Heart right ventricle (tissue), 16 donors: ENCODE data around the gene C1QTNF9. TPM values are rescaled to one million over a fixed set of nuclear protein-coding genes. Genes with fewer than 3 reads are reported as not detected.

Experiments
- ATAC-seq, 8 donors: fragments of 200-7000 bp; cut with Tn5 transposase; one replicate each; pipeline ENCODE4 v1.9.1; 2020; ENCODE audit warnings: mild to moderate bottlenecking in 8 of 8, moderate library complexity in 8 of 8, moderate number of reproducible peaks in 1 of 8
- DNase-seq, 2 donors: peaks; one replicate each; pipeline ENCODE4 v3.0.0-alpha.2; 2020
- H3K27ac ChIP-seq, 10 donors: fragments of 200-600 bp; sonication (generic) in 2 of 10; one replicate each; pipeline versions ENCODE4 v1.5.0 to v1.8.0; 2020 to 2022; ENCODE audit warnings: mild to moderate bottlenecking in 3 of 10
- H3K27me3 ChIP-seq, 7 donors: fragments of 200-600 bp; one replicate each; pipeline ENCODE4 v1.8.0; 2021 to 2022; ENCODE audit warnings: mild to moderate bottlenecking in 2 of 7
- H3K36me3 ChIP-seq, 9 donors: fragments of 200-600 bp; sonication (generic) in 1 of 9; one replicate each; pipeline versions ENCODE4 v1.5.0 to v1.8.0; 2020 to 2022; ENCODE audit warnings: mild to moderate bottlenecking in 2 of 9
- H3K4me1 ChIP-seq, 9 donors: fragments of 200-600 bp; sonication (generic) in 1 of 9; one replicate each; pipeline versions ENCODE4 v1.5.0 to v1.8.0; 2020 to 2022; ENCODE audit warnings: mild to moderate bottlenecking in 4 of 9
- H3K4me3 ChIP-seq, 10 donors: fragments of 200-600 bp; sonication (generic) in 2 of 10; one replicate each; pipeline versions ENCODE4 v1.5.0 to v1.8.0; 2020 to 2022; ENCODE audit warnings: mild to moderate bottlenecking in 7 of 10, moderate library complexity in 2 of 10
- H3K9me3 ChIP-seq, 11 donors: fragments of 200-600 bp in 10 of 11; sonication (generic) in 2 of 11; one replicate each; pipeline versions ENCODE4 v1.5.0 to v1.8.0; 2013 to 2022; ENCODE audit warnings: mild to moderate bottlenecking in 2 of 11, control low read depth in 1 of 11, moderate library complexity in 1 of 11
- WGBS, 2 donors: extraction: QIAGEN DNeasy Blood & Tissue Kit; methylation state at CpG; one replicate each; pipeline ENCODE4 v1.1.7; 2013; ENCODE audit warnings: inconsistent platforms in 1 of 2; 5-methylcytosine and 5-hydroxymethylcytosine counted together
- intact Hi-C, 10 donors: fragments of 100-400 bp; cut with DNase I; formaldehyde crosslinking; loops; one replicate each; pipeline versions ENCODE4 v1.11.1 to v1.14.2; 2022
- polyA plus RNA-seq, 2 donors: library from polyadenylated mRNA; stranded (reverse); fragments of 200-250 nt; gene quantifications; one replicate each; pipeline ENCODE4 v1.2.3, GENCODE V29; 2013
- total RNA-seq, 10 donors: library from RNA; stranded (reverse); fragmentation: NEBNext Ultra II Directional in 3 of 10; extraction: Animal tissue kit (Norgen Biotek cat#: 25700) in 3 of 10; gene quantifications; one replicate each; pipeline versions ENCODE4 v1.2.1 to v1.2.4, GENCODE V29; 2021 to 2023
- TF ChIP-seq, protein P1 (sequence below), 9 donors: fragments of 200-600 bp; sonication (generic) in 2 of 9; IDR thresholded peaks; one replicate each; pipeline versions ENCODE4 v1.5.0 to v1.8.0; 2021 to 2022; ENCODE audit warnings: antibody characterized with exemption in 9 of 9, mild to moderate bottlenecking in 5 of 9, moderate library complexity in 1 of 9
- donor health status: Arrhythmogenic right ventricular cardiomyopathy.
- donor health status: ischemic (EF 13 %, LVEDD 7.1; RV severe dilation, severe dysfunction).
- donor health status: healthy with polysubstance abuse.
- donor health status: DM: no; HTN: yes; CAD: no.
- donor health status: DM: no; HTN: no; CAD: no.
- donor health status: ischemic (EF 25% LVEDD 6.9; RV normal size, moderate dysfunction).
- donor health status: ischemic (EF 25% LVEDD 5.7; RV mildly dilated, moderate dysfunction).
- donor health status: healthy.
- donor health status: DM: yes; HTN: yes; CAD: no.
- donor health status: Ischemic cardiomyopathy.
- donor health status: ischemic (EF 35%, LVEDD 5.7; RV mildly dilated, moderate dysfunction).
- donor health status: nonischemic (EF 11% LVEDD 7.7; RV severe dilation, severe dysfunction).
- donor health status: DM: yes; HTN: yes; CAD: no.
- donor health status: PGD.
- donor health status: ischemic (EF 29% LVEDD 5.4; RV normal size, mild dysfunction).
- donor health status: nonischemic (EF 23%, LVEDD 6.1; RV moderate dilation, normal function).

The C1QTNF9 gene
- total and polyA plus RNA-seq, 12 donors, result 0.30 to 7.2 (median 3.4) TPM

DNA sequence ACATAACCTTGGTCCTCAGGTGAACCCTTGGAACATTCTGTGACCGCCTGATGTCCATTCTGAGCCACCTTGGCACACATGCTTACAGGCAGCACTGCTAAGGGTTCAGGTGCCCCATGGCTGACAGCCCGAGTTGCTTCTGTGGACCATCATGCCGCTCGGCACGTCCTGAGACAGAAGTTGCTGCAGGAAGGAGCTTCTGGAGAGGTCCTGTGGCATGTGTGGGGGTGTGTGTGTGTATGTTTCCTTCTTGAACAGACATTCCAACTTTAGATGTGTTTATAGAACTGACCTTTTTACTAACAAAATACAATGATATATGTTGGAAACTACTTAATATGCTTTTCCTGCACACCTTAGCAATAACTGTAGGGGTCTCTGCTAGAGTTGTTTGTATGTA, 4.8 kb upstream of the C1QTNF9 start:
- WGBS, 2 donors, result 74 to 77% methylated on average over 5 of the region's 5 CpGs
- H3K36me3 ChIP-seq, result peaks cover 0 to 62% (median 14%) of the 10 kb centered on the region in 9 donors
- no peak overlapping the region for H3K4me3 ChIP-seq
- intact Hi-C loops, result loop anchor here in 1 of 10 donors (5.0 kb wide), 1 partner anchor 32 kb away; no protein-coding TSS in a partner anchor
- ATAC-seq (no peak), DNase-seq (no peak)
- peaks cover 0 to 85% (median 30%) of the 10 kb centered on the region in 9 donors for H3K4me1 ChIP-seq
- peaks cover 0 to 3% (median 0%) of the 10 kb centered on the region in 7 donors for H3K27me3 ChIP-seq
- H3K27ac ChIP-seq, result peak overlapping the region in 7 of 10 donors; percentile 18 to 77 (median 32)
- H3K9me3 ChIP-seq, result no peaks in the 10 kb centered on the region
- TF ChIP-seq, protein P1, sequence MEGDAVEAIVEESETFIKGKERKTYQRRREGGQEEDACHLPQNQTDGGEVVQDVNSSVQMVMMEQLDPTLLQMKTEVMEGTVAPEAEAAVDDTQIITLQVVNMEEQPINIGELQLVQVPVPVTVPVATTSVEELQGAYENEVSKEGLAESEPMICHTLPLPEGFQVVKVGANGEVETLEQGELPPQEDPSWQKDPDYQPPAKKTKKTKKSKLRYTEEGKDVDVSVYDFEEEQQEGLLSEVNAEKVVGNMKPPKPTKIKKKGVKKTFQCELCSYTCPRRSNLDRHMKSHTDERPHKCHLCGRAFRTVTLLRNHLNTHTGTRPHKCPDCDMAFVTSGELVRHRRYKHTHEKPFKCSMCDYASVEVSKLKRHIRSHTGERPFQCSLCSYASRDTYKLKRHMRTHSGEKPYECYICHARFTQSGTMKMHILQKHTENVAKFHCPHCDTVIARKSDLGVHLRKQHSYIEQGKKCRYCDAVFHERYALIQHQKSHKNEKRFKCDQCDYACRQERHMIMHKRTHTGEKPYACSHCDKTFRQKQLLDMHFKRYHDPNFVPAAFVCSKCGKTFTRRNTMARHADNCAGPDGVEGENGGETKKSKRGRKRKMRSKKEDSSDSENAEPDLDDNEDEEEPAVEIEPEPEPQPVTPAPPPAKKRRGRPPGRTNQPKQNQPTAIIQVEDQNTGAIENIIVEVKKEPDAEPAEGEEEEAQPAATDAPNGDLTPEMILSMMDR (IDR thresholded peaks at IDR 0.05), result no peak

GRCh38 chr13:24306632-24307031, 2.7 kb upstream of the C1QTNF9 start:
- DNase-seq (no peak), ATAC-seq (no peak)
- 89 to 94% methylated on average over 1 of the region's 1 CpG for WGBS, 2 donors
- intact Hi-C loops, result loop anchor here in 1 of 10 donors (5.0 kb wide), 1 partner anchor 34 kb away; no protein-coding TSS in a partner anchor
- Histone ChIP-seq H3K27me3 (peaks cover 0 to 3% (median 0%) of the 10 kb centered on the region in 7 donors), H3K4me3 (no peak overlapping the region), H3K4me1 (peaks cover 0 to 78% (median 35%) of the 10 kb centered on the region in 9 donors), H3K9me3 (no peaks in the 10 kb centered on the region), H3K27ac (peak overlapping the region in 4 of 10 donors; percentile 53 to 80 (median 68)), H3K36me3 (peaks cover 0 to 42% (median 0%) of the 10 kb centered on the region in 9 donors)
- TF ChIP-seq, protein P1 (IDR thresholded peaks at IDR 0.05), result no peak

GRCh38 chr13:24307211-24308067, 1.9 kb upstream of the C1QTNF9 start:
- intact Hi-C loops, result loop anchor here in 1 of 10 donors (5.0 kb wide), 1 partner anchor 35 kb away; no protein-coding TSS in a partner anchor
- peaks cover 0 to 70% (median 29%) of the 10 kb centered on the region in 9 donors for H3K4me1 ChIP-seq
- TF ChIP-seq, protein P1 (IDR thresholded peaks at IDR 0.05), result no peak
- H3K4me3 ChIP-seq, result no peak overlapping the region
- H3K9me3 ChIP-seq, result no peaks in the 10 kb centered on the region
- H3K27ac ChIP-seq, result peak overlapping the region in 8 of 10 donors; percentile 23 to 80 (median 62)
- ATAC-seq (peak; percentile 26 to 70 (median 58)), DNase-seq (peak in 1 of 2 donors; percentile 21)
- WGBS, 2 donors, result 69 to 72% methylated on average over 27 of the region's 27 CpGs
- H3K36me3 ChIP-seq, result peaks cover 0 to 35% (median 0%) of the 10 kb centered on the region in 9 donors
- H3K27me3 ChIP-seq, result peaks cover 0 to 3% (median 0%) of the 10 kb centered on the region in 7 donors

DNA sequence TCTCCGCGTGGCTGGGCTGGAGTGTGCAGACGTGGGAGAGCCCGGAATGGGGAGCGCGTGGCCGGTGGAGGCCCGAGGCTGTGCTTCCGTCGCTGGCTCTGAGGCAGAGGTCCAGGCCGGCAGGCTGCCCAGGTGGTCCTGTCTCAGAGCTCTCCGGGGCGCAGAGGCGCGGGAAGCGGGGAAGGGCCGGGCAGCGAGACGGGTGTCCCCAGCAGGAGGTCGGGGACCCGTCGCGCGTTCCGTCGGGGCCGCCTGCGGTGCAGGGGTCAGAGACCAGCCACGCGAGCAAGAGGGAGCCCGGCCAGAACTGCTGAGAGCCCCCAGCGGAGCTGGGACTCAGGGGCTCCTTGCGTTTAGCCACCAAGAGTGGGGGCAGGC, 1.3 kb upstream of the C1QTNF9 start:
- TF ChIP-seq, protein P1 (IDR thresholded peaks at IDR 0.05), result no peak
- intact Hi-C loops, result loop anchor here in 1 of 10 donors (5.0 kb wide), 1 partner anchor 36 kb away; no protein-coding TSS in a partner anchor
- H3K27me3 ChIP-seq, result peaks cover 0 to 3% (median 0%) of the 10 kb centered on the region in 7 donors
- DNase-seq, result peak in 1 of 2 donors; percentile 35
- peaks cover 0 to 29% (median 0%) of the 10 kb centered on the region in 9 donors for H3K36me3 ChIP-seq
- no peak overlapping the region for H3K4me3 ChIP-seq
- ATAC-seq, result peak; percentile 20 to 60 (median 48)
- H3K9me3 ChIP-seq, result no peaks in the 10 kb centered on the region
- peaks cover 0 to 66% (median 29%) of the 10 kb centered on the region in 9 donors for H3K4me1 ChIP-seq
- WGBS, 2 donors, result 58 to 69% methylated on average over 33 of the region's 33 CpGs
- peak overlapping the region in 8 of 10 donors; percentile 23 to 80 (median 62) for H3K27ac ChIP-seq
